IPS-20b (cell line): Measurements from ENCODE around the gene CDH4.

Experiments used
- H3K27ac ChIP-seq: one replicate; pipeline ENCODE4 v1.5.1; 2013; ENCODE audit warnings: low read length
- H3K27me3 ChIP-seq: 2 replicates; pipeline ENCODE4 v1.6.1; 2013; ENCODE audit warnings: mild to moderate bottlenecking, low read length, inconsistent platforms; ENCODE audit not compliant: insufficient read depth
- H3K36me3 ChIP-seq: 2 replicates; pipeline ENCODE4 v1.6.1; 2013; ENCODE audit warnings: low read depth, mild to moderate bottlenecking, inconsistent platforms, low read length, moderate library complexity; ENCODE audit not compliant: insufficient read depth
- H3K4me1 ChIP-seq: 2 replicates; pipeline ENCODE4 v1.6.1; 2013; ENCODE audit warnings: mild to moderate bottlenecking, control low read depth, inconsistent platforms, low read length, moderate library complexity; ENCODE audit not compliant: insufficient read depth
- H3K4me3 ChIP-seq: 2 replicates; pipeline ENCODE4 v1.5.1; 2013; ENCODE audit warnings: mild to moderate bottlenecking, low read length, inconsistent platforms
- H3K9ac ChIP-seq: 2 replicates; pipeline ENCODE4 v1.6.1; 2013; ENCODE audit warnings: low read depth, mild to moderate bottlenecking, inconsistent platforms, low read length, moderate library complexity
- H3K9me3 ChIP-seq: 2 replicates; pipeline ENCODE4 v1.6.1; 2013; ENCODE audit warnings: mild to moderate bottlenecking, low read depth, low read length, inconsistent platforms; ENCODE audit not compliant: insufficient read depth

CDH4 gene

DNA sequence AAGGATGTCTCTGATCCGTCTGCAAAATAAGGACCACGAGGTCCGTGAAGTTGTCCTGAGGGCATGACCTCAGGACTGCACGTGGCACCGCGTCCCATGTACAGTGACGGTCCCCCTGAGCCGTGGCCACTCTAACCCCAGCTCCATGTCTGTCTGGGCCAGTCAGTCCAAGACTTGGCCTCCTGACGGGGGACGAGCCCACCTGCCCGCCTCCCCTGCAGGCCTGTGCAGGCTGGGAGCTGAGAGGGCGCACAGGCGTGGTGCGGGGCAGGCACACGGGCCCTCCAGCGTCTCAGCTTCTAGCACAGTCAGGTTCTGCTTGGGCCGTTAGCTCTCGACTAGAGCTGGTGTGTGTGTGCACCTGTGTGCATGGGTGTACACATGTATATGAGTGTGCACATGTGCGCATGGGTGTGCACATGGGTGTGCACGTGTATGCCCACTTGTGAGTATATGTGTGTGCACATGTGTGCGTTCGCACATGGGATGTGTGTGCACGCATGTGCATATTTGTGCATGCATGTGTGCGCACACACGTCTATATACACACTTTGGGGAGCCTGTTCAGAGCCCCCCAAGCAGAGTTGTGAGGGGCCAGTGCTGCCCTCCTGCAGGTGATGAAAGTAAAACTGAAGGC, 506.6 kb downstream of the CDH4 start:
- no peaks in the 10 kb centered on the region for H3K9me3 ChIP-seq

DNA sequence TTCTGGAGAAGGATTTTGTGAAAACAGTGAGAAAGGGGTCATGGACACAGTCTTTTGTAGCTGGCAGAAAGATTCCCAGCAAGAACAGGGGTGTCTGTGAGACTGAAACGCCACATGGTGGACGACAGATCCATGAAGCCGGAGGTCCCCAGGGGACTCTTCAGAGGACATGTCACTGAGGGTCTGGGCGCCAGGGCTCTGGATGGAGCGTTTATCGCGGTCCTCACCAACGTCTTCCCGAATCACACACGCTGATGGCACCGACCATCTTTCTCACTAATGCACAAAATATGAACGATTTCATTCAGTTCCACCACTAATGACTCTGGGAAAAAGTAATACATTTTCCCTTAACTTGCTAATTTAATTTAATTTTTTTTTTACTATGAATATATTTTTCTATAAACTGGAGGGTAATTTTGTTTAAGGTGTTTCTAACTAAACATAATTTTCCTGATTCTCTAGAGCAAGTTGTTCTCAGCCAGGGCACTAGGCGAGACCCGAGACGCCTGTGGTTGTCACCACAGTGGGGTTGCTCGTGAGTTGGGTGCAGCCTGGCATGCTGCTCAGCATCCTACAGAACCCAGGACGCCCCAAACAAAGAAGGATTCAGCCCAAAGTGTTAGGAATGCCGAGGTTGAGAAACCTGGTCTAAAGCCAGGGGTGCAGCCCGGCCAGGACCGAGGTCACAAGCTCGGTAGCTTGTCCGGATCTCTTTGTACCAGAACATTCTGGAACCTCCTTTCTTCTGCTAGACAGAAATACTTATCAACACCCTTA, 507.4 kb downstream of the CDH4 start:
- Histone ChIP-seq H3K36me3 (no peaks in the 10 kb centered on the region), H3K4me3 (no peak overlapping the region), H3K9me3 (no peaks in the 10 kb centered on the region), H3K4me1 (no peaks in the 10 kb centered on the region), H3K27me3 (peaks cover 30% of the 10 kb centered on the region), H3K9ac (no peak overlapping the region), H3K27ac (no peak overlapping the region)

More for the DNA sequence above, 506.6 kb downstream of the CDH4 start:
- H3K4me3 ChIP-seq, result no peak overlapping the region
- peaks cover 30% of the 10 kb centered on the region; the same call in 1 of the 2 replicates for H3K27me3 ChIP-seq
- H3K27ac ChIP-seq, result no peak overlapping the region
- H3K4me1 ChIP-seq, result 0 out of 2 replicates have a peak, but pooled peaks cover 2% of the 10 kb centered on the region
- no peaks in the 10 kb centered on the region for H3K36me3 ChIP-seq
- H3K9ac ChIP-seq, result no peak overlapping the region

DNA sequence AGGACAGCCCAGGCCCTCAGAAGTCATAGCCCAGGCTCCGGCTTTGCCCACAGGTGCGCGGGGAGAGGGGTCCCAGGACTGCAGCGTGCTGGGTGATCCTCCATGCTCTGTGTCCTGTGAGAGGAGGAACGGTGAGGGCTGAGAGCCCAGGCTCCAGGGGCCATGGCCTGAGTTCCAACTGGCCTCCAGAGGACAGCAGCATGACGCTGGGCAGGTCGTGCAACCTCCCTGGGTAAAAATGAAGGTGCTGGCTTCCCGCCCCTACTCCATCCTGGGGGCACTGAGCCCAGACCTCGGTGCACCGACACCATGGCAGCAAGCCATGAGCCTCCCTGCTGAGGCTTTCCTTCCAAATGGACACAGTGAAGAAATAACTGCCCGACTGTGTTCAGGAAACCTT, 508.3 kb downstream of the CDH4 start:
- Histone ChIP-seq H3K4me1 (no peaks in the 10 kb centered on the region), H3K9me3 (no peaks in the 10 kb centered on the region), H3K36me3 (no peaks in the 10 kb centered on the region), H3K27me3 (peaks cover 30% of the 10 kb centered on the region), H3K9ac (no peak overlapping the region), H3K27ac (no peak overlapping the region), H3K4me3 (no peak overlapping the region)

DNA sequence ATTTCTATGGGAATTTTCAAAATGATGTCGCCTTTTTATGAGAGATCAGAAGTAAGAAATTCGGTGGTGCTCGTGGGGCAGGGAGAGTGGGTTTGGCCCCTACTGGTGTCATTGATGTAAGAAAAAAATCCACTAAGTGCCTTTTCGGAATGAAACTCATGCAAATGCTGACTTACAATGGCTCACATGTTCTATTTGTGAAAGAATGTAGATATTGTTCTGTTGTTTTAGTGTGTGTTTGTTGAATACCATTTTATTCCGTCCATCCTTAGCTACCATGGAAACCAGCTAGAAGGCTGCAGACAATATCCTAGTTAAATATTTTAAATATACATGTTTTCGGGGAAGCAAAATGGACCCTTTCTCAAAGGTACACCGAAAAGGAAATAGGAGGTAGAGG, 508.7 kb downstream of the CDH4 start:
- Histone ChIP-seq H3K9ac (no peak overlapping the region), H3K27me3 (peaks cover 30% of the 10 kb centered on the region), H3K4me3 (no peak overlapping the region), H3K9me3 (no peaks in the 10 kb centered on the region), H3K36me3 (no peaks in the 10 kb centered on the region), H3K4me1 (no peaks in the 10 kb centered on the region), H3K27ac (no peak overlapping the region)

DNA sequence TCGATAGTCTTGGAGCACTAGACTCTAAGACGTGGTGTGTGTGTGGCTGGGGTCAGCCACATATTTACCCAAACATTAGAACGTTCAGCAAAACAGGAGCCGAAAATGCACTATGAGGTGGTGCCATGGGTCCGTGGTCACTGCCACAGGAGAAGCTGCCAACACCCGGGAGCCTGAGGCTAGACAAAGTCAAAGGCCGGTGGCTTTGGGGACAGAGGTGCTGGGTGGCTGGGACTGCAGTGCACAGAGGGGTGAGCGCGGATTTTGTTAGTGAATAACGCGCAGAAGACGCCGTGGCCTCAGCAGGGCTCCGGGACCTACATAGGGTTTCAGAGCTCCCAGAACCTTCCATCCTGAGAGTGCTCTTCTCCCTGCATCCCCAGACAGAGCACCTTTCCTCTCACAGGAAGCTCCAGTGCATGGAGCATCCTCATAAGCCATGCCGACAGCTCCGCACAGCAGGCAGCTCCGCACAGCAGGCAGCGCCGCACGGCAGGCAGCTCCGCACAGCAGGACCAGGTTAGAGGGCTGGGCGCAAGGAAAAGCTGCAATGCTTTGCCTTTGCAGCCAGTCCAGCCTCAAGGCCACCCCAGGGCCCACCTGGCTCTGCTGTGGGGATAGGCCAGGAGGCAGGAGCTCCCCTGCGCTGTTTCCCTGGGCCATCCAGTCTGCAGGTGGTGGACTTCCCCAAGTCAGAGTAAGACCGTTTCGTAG, 509.5 kb downstream of the CDH4 start:
- no peaks in the 10 kb centered on the region for H3K4me1 ChIP-seq
- peaks cover 30% of the 10 kb centered on the region for H3K27me3 ChIP-seq
- H3K9me3 ChIP-seq, result no peaks in the 10 kb centered on the region
- no peaks in the 10 kb centered on the region for H3K36me3 ChIP-seq
- H3K27ac ChIP-seq, result no peak overlapping the region
- H3K4me3 ChIP-seq, result no peak overlapping the region
- H3K9ac ChIP-seq, result no peak overlapping the region

DNA sequence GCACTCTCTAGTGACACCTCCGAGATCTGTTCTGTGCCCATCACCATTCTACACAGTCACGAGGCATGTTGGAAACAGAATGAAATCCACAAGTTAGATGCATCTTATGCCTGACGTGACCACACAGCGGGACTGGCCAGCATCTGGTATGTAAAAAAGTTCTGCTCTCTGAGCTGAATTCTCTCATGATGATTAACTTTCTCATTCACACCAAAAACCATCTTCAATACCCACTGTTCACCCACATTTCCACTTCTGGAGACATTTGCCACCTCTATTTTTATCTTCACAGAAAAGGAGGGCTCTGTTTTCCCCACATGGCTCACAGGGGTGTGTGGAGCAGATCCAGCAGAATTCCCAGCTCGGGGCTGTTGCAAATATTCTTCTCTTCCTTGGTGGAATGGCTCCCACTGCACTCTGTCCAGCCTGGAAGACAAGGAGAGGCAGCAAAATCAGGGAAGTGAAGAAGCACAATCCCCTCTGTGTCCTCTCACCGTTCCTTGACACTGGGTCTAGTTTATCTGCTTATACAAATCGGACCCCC, 510.2 kb downstream of the CDH4 start:
- H3K27ac ChIP-seq, result no peak overlapping the region
- H3K9ac ChIP-seq, result no peak overlapping the region
- H3K9me3 ChIP-seq, result no peaks in the 10 kb centered on the region
- H3K36me3 ChIP-seq, result no peaks in the 10 kb centered on the region
- no peaks in the 10 kb centered on the region for H3K4me1 ChIP-seq
- H3K4me3 ChIP-seq, result no peak overlapping the region
- H3K27me3 ChIP-seq, result peaks cover 30% of the 10 kb centered on the region

DNA sequence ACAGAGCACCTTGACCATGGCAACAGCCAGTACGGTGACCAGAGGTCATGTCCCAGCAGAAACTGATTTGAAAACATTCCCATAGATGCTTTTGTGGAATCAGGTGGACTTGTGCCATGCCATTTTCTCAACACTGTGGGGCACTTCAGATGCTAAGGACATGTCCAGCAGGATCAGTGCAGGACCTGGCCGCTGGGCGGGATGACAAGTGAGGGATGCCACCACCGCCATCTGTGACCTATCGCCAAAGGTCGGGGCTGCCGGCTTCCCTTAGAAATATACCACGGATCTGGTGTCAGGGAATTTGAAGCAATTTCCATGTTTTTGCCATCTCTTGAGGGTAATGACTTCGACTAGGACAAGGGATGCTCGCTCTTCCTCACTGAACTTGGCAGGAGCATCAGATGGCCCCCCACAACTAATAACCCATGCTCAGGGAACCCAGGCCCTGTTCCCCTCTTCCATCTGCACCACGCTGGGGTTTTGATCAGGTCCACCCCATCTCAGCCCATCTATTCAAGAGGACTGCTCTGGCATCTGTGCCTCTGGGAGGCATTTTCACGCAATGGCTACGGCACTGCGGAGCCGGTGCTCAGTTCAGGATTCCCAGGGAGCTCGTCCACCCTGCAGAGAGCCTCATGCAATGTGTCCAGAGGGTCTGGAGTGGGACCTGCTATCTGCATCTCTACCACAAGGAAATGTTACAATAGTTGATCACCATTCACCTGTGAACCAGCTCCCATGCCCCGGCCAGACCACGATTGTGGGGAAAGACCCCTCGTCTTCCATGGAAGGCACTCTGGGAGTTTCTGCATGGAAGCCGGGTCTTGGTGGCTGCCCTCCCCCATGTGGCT, 511.1 kb downstream of the CDH4 start:
- no peaks in the 10 kb centered on the region for H3K9me3 ChIP-seq
- no peak overlapping the region for H3K27ac ChIP-seq
- no peaks in the 10 kb centered on the region for H3K36me3 ChIP-seq
- no peaks in the 10 kb centered on the region for H3K4me1 ChIP-seq
- H3K9ac ChIP-seq, result no peak overlapping the region
- H3K4me3 ChIP-seq, result no peak overlapping the region
- peaks cover 30% of the 10 kb centered on the region for H3K27me3 ChIP-seq

DNA sequence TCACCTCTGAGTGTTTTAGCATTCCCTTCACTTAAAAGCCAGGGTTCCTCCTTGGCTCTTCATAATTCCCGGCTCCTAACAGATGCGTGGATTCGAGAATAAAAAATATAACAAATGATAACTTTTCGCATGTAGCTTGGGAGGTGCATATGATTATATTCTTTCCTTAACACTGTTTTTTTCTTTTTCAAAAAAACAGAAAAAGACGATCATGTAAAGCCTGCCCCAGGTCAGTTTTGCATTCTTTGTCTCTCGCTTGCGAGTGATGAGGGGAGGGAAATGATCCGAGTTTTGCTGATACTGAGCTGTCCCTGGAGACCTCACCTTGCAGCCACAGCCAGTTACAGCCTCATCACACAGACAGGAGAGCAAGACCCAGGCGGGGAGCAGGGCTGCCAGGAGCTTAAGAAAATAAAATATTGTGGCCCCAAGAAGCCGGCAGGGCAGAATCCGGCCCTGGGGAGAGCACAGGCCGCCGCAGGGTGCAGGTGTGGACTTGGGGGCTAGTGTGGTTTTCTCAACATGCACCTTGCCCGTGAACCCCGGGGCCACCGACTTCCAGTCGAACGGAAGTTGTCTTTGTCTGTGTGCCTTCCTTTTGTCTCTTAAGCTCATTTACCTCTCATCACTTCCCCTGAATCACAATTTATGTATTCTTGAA, 511.8 kb downstream of the CDH4 start:
- peaks cover 30% of the 10 kb centered on the region for H3K27me3 ChIP-seq
- no peaks in the 10 kb centered on the region for H3K4me1 ChIP-seq
- no peak overlapping the region for H3K4me3 ChIP-seq
- H3K9ac ChIP-seq, result no peak overlapping the region
- H3K9me3 ChIP-seq, result no peaks in the 10 kb centered on the region
- H3K36me3 ChIP-seq, result no peaks in the 10 kb centered on the region
- no peak overlapping the region for H3K27ac ChIP-seq

DNA sequence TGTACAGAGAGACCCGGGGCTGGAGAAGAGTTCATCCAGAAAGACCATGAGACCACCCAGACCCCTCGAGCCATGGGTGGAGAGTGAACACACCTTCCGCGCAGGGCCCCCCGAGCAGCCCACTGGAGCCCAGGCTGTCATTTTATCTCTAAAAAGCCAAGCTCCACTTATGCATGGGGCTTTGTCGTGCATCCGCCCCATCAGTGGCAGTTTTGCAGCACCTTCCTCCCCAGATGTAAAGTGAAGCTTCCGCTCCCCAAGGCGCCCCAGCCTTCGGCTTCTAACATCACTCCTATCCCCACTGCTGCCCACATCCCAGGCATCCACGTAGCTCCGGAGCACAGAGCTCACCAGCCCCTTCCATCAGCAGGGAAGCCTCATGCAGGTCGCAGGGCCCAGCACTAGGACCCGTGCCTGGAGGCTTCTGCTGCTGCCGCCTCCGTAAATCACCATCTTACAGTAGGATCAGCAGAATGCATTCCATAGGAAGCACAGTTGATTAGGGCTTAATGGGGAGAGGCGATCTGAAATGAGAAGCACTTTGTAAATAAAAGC, 512.5 kb downstream of the CDH4 start:
- H3K9ac ChIP-seq, result no peak overlapping the region
- peaks cover 36% of the 10 kb centered on the region for H3K27me3 ChIP-seq
- H3K4me1 ChIP-seq, result no peaks in the 10 kb centered on the region
- H3K4me3 ChIP-seq, result no peak overlapping the region
- no peak overlapping the region for H3K27ac ChIP-seq
- no peaks in the 10 kb centered on the region for H3K36me3 ChIP-seq
- no peaks in the 10 kb centered on the region for H3K9me3 ChIP-seq

DNA sequence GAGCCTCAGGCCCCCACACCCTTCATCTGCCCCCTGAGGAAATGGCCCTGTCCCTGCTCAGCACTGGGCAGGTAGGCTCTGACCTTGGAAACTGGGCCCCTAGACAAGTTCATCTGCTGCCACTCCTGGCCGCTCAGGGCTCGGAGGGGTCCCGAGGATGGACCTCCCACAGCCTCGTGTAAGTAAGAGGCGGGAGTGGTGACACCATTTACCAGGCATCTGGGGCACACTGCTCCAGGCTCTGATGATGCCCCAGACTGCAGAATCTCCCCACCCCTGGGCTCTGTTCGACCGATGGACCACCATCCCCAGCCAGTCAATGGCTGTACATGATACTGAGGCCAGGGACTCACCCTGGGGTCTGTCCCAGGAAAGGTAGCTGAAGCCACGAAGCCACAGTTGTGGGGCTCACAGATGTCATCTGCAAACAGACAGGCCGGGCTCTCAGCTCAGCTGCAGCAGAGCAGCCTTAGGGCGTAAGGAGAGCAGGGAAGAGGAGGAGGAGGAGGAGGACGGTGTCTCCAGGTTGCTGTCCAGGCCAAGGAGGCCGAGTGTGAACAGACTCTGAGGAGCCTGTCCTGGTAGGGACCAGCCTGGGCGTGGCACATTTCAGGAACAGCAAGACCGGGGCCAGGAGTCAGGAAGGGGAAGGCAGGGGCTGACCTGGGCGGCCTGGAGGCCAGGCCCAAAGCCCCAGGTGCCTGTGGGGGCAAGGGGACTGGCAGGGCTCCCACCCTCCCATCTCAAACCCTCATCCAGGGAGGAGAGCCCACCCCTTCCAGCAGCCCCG, 513.2 kb downstream of the CDH4 start:
- no peaks in the 10 kb centered on the region for H3K9me3 ChIP-seq
- no peak overlapping the region for H3K4me3 ChIP-seq
- H3K4me1 ChIP-seq, result no peaks in the 10 kb centered on the region
- H3K27me3 ChIP-seq, result peaks cover 30% of the 10 kb centered on the region
- H3K27ac ChIP-seq, result no peak overlapping the region
- no peaks in the 10 kb centered on the region for H3K36me3 ChIP-seq
- no peak overlapping the region for H3K9ac ChIP-seq
